NCI-H1436 treated with DMSO at 0.1 percent for 48 hours (cell line): Measurements from ENCODE around the gene PPM1E.
A peak's percentile ranks its signal among the peaks of the same experiment; 100 is the strongest.

Source experiments
- DNase-seq: peaks from one replicate; lab custom pipeline; 2025; lab: John Stamatoyannopoulos, UW

The PPM1E gene

GRCh38 chr17:58996968-58997367 lies 241.3 kb downstream of the PPM1E start:
- DNase-seq: no peak

DNA sequence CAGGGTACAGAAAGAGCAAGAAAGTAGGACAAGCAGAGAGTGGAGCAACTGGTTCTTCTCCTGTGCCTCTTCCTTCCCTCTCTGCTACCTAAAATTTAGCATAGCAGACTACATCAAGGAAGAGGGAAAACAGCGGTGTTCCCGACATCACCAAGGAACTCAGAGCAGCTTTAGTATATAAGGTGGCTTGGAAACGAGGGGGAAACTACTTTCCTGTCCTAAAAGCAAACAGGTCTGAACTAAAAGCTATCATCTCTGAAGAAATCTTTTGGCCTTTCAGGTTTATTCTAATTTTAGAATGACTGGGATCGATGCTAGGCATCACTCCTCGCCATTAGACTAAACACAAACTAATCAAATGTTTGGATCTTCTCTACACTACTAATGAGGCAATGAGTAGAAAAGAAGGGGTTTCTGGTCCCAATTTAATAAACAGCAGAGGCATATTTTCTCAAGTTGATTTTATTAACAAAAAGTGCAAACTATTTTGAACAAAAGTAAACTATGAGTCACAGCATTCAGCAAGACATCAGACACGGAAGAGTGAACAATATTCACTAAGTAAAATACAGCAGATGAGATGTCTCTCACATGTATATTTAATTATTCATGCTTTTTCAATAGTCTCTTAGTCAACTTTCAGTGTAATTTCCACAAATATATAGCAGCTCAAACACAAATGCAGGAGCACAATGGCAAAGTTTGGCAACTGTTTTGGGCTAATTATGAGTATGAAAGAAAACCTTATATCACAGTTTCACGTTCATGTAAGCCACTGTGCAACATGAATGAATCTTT lies 242.3 kb downstream of the PPM1E start:
- no peak for DNase-seq

- no peak for DNase-seq
These were observed 243.2 kb downstream of the PPM1E start for GRCh38 chr17:58998871-58999270.

DNA sequence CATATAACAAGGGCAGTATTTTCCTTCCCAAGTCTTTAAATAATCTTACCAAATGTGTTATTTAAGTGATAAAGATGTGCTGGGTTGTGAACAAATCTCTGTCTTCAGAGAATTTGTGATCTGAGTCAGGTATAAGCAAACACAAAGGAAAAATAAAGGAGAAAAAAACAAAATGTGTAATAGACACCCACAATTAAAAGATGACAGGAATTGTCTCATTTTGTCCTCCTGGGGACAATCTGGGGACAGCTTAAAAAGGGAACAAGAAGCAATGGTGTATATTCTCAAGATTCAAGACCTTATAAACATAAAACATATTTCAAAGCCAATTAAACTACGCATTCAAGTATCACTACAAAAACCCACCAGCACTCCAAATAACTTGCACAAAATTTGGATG lies 243.8 kb downstream of the PPM1E start:
- no peak for DNase-seq

DNA sequence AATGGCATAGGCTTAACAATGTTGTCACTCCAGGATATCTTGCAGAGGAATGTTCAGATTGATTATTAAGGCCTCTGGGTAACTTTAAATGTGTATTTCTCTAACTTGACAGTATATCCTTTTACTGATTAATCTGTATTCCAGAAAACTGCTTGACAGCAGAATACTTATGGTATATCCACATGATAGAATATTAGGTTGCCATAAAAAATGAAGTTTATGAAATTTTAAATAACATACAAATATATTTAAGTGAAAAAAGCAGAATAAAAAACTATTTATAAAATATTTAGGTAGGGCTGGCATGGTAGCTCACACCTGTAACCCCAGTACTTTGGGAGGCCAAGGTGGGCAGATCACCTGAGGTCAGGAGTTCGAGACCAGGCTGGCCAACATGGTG lies 244.4 kb downstream of the PPM1E start:
- DNase-seq: no peak

GRCh38 chr17:59001158-59001814 lies 245.6 kb downstream of the PPM1E start:
- no peak for DNase-seq

GRCh38 chr17:59002126-59002525 lies 246.5 kb downstream of the PPM1E start:
- no peak for DNase-seq

DNA sequence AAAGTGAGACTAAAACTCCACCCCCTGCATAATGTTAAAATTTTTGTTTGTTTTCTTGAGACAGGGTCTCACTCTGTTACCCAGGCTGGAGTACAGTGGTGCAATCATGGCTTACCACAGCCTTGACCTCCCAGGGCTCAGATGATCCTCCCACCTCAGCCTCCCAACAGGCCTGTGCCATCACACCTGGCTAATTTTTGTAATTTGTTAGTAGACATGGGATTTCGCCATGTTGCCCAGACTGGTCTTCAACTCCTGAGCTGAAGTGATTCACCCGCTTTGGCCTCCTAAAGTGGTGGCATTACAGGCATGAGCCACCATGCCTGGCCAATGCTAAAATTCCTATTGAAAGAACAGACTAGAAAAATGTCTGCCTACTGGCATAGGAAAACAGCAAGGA lies 247.2 kb downstream of the PPM1E start:
- no peak for DNase-seq

- no peak for DNase-seq
These were observed 248.2 kb downstream of the PPM1E start for GRCh38 chr17:59003860-59004259.

DNA sequence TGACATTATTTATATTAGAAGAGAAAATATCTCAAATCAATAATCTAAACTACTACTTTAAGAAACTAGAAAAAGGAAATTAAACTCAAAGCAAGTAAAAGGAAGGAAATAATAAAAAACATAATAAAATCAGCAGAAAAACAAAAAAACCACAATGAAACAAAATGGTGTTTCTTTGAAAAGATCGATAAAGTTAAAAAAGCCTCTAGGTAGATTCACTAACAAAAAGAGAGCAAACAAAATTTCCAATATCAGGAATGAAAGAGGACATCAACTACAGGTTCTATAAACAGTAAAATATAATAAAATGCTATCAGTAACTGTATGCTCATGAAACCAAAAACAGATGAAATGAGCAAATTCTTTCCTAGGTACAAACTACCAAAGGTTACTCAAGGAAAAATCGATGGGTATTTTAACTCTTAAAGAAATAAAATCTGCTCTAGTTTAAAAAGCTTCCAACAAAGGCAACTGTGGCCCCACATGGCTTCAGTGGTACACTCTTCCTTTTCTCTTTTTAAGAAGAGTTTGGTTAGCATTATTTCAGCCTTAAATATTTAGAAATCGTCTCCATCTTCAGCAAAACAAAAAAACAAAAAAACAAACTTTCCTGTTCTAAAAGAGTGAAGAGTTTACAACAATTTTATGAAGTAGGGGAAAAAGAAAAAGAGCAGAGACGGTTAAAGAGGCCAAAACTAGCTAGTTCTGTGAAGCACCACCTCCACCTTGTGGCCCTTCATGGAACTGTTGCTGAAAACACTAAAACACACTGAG lies 248.9 kb downstream of the PPM1E start:
- DNase-seq: peak; percentile 16

DNA sequence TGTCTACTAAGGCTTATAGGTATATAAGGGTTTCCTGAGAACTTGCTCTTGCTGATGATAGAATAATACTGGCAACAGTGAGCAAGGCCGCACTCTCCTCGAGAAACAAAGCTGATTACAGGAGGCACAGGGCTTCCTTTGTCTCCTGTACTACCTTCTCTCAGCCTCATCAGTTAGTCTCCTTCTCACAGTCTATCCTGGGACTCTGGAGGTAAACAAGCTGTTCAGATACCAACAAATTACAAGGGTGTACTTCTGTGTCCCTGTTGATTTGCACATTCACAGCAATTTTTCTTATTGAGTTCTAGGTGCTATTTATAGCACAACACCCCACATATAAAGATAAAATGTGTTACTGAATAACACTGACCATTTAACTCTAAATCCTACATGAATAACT lies 252.3 kb downstream of the PPM1E start:
- no peak for DNase-seq

DNA sequence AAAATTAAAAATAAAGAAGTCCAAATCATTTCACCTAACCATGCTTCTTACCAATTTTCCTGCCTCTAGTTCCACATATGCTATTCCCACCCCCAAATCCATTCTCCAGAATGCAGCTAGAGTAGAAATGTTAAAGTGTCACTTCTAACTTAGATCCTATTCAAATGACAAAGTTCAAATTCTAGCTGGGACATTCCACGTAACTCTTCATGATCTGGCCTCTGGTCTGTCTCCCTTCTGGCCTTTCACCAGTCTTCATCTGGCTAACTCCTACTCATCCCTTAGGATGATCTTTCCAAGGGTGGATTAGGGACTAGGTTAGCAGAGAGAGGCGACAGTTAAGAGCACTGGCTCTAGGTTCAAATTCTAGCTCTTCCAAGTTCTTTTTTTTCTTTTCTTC lies 253.1 kb downstream of the PPM1E start:
- DNase-seq: no peak

DNA sequence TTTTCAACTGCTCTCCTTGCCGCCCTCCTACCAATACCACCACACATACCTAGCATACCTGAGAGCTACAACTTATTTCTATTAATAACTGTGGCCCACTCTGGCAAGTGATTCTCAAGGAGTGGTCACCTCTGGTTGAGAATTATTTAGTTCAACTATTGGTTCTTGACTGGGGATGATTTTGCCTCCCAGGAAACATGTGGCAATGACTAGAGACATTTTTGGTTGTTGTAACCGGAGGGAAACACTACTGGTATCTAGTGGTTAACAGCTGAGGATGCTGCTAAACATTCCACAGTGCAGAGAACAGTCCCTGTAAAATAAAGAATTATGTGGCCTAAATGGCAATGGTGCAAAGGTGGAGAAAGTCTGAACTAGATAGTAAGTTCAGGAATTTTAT lies 254.4 kb downstream of the PPM1E start:
- DNase-seq: no peak

- DNase-seq: no peak
These were observed 256.3 kb downstream of the PPM1E start for GRCh38 chr17:59011975-59012374.

DNA sequence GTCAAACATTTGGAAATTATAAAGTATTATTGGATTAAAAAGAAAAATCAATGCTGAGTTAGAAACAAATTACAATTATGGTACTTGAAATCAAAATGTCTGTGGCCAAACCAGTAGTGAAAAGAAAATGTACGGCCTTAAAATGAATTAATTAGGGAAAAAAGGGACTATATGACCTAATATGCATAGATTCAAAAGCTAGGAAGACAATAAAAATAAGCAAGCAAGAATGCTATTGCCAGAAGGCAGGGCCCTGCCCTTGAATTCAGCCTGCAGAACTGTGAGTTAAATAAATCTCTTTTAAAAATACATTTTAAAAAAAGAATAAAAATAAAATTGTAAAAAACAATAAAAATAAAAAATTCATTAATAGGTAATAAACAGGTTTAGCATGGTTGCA lies 262.4 kb downstream of the PPM1E start:
- DNase-seq: no peak

DNA sequence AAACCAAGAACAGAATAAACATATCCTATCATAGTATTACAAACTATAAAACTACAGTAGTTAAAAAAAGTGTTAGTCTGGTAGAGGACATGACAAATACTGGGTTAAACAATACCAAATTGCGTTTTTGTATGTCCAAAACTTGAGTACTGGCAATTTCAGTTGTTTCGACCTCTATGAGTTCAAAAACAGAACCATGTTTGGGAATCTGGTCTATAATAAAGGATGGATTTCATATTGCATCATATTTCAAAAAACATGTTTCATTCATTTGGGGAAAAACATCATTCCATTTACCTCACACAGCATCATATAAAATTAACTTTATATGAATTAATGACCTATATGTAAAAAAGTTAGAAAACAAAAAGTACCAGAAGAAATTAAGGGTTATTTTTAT lies 269.3 kb downstream of the PPM1E start:
- no peak for DNase-seq

GRCh38 chr17:59026176-59026939 lies 270.7 kb downstream of the PPM1E start:
- DNase-seq: no peak

DNA sequence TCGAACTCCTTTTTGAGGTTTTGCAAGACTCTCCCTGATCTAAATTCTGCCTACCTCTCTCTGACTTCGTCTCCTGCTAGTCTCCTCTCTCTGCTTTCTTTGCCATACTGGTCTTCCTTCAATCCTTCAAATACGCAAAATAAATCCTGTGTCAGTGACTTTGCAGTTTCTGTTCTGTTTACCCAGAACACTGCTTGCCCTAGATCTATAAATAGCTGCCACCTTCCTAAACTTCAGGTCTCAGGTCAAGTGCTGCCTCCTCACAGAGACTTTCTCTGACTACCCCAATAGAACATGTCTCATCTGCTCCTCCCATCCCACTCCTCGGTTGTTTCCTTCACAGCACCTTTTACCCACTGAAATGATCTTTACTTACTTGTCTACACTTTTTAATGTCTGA lies 272.1 kb downstream of the PPM1E start:
- no peak for DNase-seq

DNA sequence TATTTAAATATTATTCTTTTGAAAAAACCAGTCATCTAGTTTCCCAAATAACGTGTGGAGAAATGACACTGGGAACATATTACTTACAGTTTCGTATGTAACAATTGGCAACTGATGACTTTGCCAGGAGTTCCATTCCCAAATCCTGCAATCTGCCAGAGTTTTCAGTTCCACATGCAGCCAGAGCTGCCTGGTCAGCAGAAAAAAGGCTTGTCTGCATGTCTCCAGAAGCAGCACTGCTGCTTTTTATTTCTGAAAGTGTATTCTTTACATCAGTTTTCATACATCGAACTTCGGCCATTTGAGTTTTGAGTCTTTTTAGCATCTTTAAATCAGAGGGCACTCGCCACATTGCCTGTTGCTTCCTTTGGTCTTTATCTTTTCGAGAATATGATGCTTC lies 272.7 kb downstream of the PPM1E start:
- no peak for DNase-seq

- DNase-seq: no peak
These were observed 275.2 kb downstream of the PPM1E start for GRCh38 chr17:59030811-59031210.
